DMS153 (cell line): Measurements from ENCODE around the gene PRG2.
"Not testable (repeated sequence)": the region's sequence is repeated elsewhere in the genome, so short reads cannot be mapped to it uniquely, and the experiment has no call there.

ENCODE experiments used
- DNase-seq: peaks from one replicate; lab custom pipeline; 2025; lab: John Stamatoyannopoulos, UW

PRG2 gene

GRCh38 chr11:57368106-57368844 lies 22.2 kb downstream of the PRG2 start:
- peak; percentile 32 for DNase-seq

- DNase-seq = no peak
Observed at GRCh38 chr11:57364851-57365660, 25.4 kb downstream of the PRG2 start.

GRCh38 chr11:57363131-57364080 lies 27.0 kb downstream of the PRG2 start:
- DNase-seq = no peak

DNA sequence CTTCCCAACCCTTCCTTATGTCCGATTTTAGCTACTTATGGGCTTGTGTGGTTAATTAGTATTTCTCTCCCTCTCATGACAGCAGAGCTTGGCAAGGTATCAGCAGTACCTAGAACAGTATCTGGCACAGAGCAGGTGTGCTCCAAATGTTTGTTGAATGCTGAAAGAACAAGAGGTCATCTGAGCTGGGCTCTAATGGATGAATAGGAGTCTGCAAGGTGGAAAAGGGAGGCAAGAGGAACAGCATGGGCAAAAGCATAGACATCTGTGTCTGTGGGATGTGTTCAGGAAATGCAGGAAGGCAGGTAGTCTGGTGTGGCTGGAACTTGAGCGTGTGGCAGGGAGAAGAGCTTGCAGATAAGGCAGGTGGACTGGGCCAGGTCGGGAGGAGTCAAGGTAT lies 28.5 kb downstream of the PRG2 start:
- DNase-seq = no peak

DNA sequence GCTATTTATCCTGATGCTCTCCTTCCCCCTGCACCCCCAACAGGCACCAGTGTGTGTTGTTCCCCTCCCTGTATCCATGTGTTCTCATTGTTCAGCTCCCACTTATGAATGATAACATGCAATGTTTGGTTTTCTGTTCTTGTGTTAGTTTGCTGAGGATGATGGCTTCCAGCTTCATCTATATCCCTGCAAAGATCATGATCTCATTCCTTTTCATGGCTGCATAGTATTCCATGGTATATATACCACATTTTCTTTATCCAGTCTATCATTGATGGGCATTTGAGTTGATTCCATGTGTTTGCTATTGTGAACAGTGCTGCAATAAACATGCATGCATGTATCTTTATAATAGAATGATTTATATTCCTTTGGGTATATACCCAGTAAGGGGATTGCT lies 29.0 kb downstream of the PRG2 start:
- not testable (repeated sequence) for DNase-seq

DNA sequence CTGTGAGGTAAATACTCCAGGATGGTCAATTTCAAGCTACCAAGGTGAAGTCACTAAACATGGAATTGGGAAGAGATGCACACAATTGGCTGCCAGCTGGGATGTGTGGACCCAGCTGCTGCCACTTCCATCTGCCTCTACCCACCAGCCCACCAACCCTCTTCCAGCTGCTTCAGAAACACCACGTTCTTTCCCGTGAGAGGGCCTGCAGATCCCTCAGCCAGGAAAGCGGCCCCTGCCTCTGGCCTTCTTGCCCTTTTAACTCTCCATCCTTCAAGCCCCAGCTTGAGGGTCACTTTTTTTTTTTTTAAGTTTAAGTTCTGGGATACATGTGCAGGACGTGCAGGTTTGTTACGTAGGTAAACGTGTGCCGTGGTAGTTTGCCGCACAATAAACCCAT lies 29.5 kb downstream of the PRG2 start:
- DNase-seq = no peak

- DNase-seq = no peak
Observed at GRCh38 chr11:57359896-57360690, 30.4 kb downstream of the PRG2 start.

- DNase-seq = no peak
Observed at GRCh38 chr11:57359396-57359795, 31.1 kb downstream of the PRG2 start.

GRCh38 chr11:57358991-57359390 lies 31.5 kb downstream of the PRG2 start:
- no peak for DNase-seq

DNA sequence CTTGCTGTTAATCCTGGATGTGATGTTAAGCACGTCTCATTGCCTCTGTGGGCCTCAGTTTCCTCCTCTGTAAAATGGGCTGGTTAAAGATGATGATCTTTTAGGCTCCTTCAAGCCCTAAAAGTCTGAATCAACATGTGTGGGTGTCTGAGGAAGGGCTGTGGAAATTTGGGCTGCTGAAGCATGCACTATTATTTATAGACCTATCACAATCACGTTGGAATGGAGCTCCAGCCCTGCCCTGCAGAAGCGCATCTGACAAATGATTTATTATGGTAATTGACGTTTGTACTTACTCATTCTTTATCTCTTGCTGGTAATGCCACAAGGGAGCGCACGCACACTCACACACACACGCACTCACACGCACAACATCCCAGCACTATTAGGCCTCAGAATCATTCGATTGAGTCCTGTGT lies 31.9 kb downstream of the PRG2 start:
- DNase-seq = no peak

DNA sequence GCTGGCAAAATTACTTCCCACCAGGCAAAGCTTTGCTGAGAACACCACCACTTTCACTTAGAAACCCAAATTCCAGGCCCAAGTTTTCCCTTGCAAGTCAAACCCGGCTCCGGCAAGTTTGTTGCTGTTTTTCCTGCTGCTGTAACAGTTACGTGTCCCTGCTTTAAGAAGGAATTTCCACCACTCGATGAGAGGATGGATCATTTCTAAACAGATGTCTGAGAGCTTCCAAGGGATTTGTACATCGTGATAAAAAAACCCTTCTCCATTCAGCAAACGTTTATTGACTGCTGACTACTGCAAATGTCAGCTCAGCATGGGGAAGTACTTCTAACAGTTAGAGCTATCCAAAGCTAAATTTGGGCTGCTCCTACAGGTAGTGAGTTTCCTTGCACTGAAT lies 32.6 kb downstream of the PRG2 start:
- DNase-seq = no peak

- no peak for DNase-seq
Observed at GRCh38 chr11:57357310-57357709, 33.1 kb downstream of the PRG2 start.

- no peak for DNase-seq
Observed at GRCh38 chr11:57356268-57356667, 34.2 kb downstream of the PRG2 start.

DNA sequence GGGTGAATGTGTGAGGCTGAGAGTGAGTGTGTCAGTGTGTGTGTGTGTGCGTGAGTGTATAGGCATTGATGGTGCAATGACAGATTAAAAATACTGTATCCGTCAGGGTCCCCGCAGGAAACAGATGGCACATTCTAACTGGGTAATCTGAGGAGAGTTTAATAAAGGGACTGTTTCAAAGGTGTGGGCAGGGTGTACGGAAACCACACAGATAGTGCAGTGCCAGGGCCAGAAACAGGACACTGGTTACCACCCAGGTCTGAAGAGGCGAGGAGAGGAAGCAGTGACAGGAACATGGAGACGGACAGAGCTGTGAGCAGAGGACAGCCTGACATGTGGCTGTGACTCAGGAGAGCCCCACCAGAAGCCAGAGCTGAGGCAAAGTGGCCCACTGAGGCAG lies 35.8 kb downstream of the PRG2 start:
- DNase-seq = no peak

DNA sequence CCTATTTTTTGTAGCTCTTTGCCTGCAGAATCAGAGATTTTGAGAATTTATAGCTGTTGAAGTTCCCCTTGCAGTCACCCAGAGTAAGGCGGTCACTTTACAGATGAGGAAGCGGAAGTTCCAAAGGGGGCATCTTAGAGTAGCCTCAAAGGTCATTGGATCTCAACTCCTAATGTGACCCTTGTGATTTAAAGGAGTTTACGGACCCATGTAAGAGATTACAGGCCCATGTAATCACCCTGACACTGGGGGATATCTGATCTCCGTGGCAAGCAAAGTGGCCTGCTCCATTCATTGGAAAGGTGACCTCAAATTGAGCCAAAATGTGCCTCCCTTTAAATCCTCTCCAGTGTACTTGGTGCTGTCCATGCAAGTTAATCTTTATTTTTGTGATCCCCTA lies 36.6 kb downstream of the PRG2 start:
- DNase-seq = no peak

GRCh38 chr11:57353446-57353845 lies 37.0 kb downstream of the PRG2 start:
- no peak for DNase-seq

DNA sequence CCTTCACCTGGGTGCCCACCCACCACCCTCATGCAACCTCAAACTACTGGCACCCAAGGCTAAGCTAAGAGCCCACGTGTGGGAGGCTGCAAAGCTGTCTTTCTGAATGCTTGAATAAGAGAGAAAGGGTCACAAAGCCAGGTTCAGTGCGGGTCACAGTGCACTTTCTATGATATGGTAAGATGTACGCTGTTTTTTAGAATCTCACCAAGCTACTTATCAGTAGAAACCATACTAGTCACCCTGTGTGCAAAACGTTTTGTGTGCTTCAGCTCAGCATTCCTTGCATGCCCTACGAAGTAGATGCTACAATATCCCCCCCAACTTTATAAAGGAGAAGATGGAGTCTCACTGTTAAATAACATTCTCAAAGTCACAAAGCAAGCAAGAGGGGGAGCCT lies 37.4 kb downstream of the PRG2 start:
- no peak for DNase-seq

DNA sequence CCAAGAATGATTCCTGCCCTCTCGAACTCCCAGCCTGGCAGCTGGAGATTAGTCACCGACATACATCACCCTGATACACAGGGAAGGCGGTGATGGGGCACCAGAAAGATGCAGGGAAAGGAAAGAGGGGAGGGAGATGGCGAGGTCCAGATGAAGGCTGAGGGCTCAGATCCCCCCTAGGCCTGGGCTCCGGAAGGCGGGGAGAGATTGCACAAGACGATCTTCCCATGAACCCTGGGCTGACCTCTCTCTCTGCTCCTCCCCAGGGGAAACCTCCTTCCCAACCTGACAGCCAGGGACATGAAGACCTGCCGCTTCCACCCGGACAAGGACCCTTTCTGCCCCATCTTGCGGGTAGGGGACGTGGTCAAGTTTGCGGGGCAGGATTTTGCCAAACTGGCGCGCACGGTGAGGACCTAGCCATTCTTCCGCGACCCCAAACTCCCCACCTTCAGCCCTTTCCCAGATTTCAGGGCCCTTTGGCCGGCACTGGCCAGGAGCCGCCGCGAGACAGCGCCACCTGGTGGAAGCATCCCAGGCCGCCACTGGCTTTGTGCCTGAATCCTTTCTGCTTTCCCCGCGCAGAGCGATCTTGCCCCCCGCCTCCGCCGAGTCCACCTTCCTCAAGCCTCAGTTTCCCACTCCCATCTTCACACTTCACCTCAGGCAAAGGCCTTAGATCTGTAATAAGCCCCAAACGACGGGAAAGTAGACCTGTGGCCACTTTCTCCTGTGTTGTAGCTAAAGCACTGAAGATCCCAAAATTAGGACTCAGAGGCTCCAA lies 40.8 kb downstream of the PRG2 start:
- DNase-seq = no peak

DNA sequence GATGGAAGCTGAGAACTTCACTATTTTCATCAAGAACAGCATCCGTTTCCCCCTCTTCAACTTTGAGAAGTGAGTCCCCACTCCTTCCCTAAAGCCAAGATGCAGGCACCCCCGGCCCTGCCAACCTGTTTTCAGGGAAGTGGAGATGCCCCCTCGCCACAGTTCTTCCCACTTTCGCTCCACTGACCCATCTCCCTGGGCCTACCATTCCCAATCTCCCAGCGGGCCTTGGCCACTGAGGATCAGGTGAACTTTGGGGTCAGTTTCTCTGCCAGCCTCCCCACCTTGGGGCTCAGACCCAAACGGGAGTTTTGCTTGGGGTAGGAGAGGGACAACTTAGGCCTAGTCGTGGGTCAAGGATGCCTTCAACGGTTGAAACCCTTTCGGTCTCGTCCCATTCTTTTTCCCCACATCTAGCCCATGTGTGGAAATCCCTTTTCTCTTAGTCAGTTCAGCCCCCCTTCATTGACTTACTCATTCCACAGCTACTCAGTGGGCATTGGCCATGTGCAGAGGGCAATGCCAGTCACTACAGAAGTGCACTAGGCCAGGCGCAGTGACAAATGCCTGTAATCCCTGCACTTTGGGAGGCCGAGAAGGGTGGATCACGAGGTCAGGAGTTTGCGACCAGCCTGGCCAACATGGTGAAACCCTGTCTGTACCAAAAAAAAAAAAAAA lies 41.7 kb downstream of the PRG2 start:
- no peak for DNase-seq

- DNase-seq = no peak
Observed at GRCh38 chr11:57348052-57348451, 42.4 kb downstream of the PRG2 start.
